Measurements from ENCODE around the gene DNAJC4.

Gene DNAJC4

GRCh38 chr11:64230985-64231365 lies 627 bp downstream of the DNAJC4 start:
- Histone ChIP-seq H3K4me1 (ENCODE audit: control insufficient read depth in 2 of 2, insufficient read depth in 1 of 2, low read depth in 1 of 2, low read length in 2 of 2) (peaks cover 18 to 20% of the 10 kb centered on the region in 2 donors), H3K36me3 (replicated peaks in 1 of 2; ENCODE audit: control insufficient read depth in 2 of 2, insufficient read depth in 2 of 2, low read length in 2 of 2) (peaks cover 0 to 5% of the 10 kb centered on the region in 2 donors), H3K27me3 (ENCODE audit: control insufficient read depth in 3 of 3, insufficient read depth in 3 of 3, low read depth in 1 of 3, low read length in 3 of 3) (peaks cover 0 to 36% (median 0%) of the 10 kb centered on the region in 3 experiments), H2BK5ac (ENCODE audit: low read length) (no peak overlapping the region), H4K8ac (ENCODE audit: low read depth, low read length) (no peak overlapping the region), H3K4me3 (ENCODE audit: low read length in 2 of 2) (peak overlapping the region; percentile 72 to 86), H3K14ac (ENCODE audit: low read length) (no peak overlapping the region), H3K23ac (ENCODE audit: low read depth, low read length, poor library complexity) (no peak overlapping the region), H2BK12ac (ENCODE audit: low read length) (no peak overlapping the region), H3K79me1 (ENCODE audit: low read depth, low read length) (peaks cover 6% of the 10 kb centered on the region), H4K91ac (ENCODE audit: low read depth, low read length, poor library complexity) (no peak overlapping the region), H2AFZ (ENCODE audit: low read length) (peak overlapping the region; percentile 91), H2BK15ac (ENCODE audit: low read length) (no peak overlapping the region), H2AK5ac (ENCODE audit: low read depth, low read length) (no peak overlapping the region), H3K4ac (ENCODE audit: low read length) (no peak overlapping the region), H3K27ac (replicated peaks; ENCODE audit: low read length) (no peak overlapping the region), H2BK120ac (ENCODE audit: low read depth, low read length) (peak overlapping the region; percentile 88), H3K18ac (ENCODE audit: low read length) (peak overlapping the region; percentile 94), H3K9me3 (replicated peaks in 1 of 2; ENCODE audit: control insufficient read depth in 2 of 2, insufficient read depth in 1 of 2, low read depth in 1 of 2, low read length in 2 of 2) (no peaks in the 10 kb centered on the region), H3K9ac (ENCODE audit: low read depth, low read length, poor library complexity) (peak overlapping the region; percentile 95), H3K4me2 (ENCODE audit: insufficient read depth, low read length, poor library complexity, severe bottlenecking) (peak overlapping the region; percentile 59)
- no peak for DNase-seq (ENCODE audit: low spot score)
- no CpG with 5 or more reads among the region's 8 CpGs for WGBS, 2 donors (ENCODE audit: extremely low coverage in 2 of 2, insufficient read length in 2 of 2, insufficient replicate concordance in 1 of 2)

GRCh38 chr11:64231546-64231945 lies 1.2 kb downstream of the DNAJC4 start:
- Histone ChIP-seq H3K18ac (ENCODE audit: low read length) (no peak overlapping the region), H2BK15ac (ENCODE audit: low read length) (no peak overlapping the region), H2BK5ac (ENCODE audit: low read length) (no peak overlapping the region), H4K91ac (ENCODE audit: low read depth, low read length, poor library complexity) (no peak overlapping the region), H3K14ac (ENCODE audit: low read length) (no peak overlapping the region), H3K4me1 (ENCODE audit: control insufficient read depth in 2 of 2, insufficient read depth in 1 of 2, low read depth in 1 of 2, low read length in 2 of 2) (peaks cover 18% of the 10 kb centered on the region in 2 donors), H3K27me3 (ENCODE audit: control insufficient read depth in 3 of 3, insufficient read depth in 3 of 3, low read depth in 1 of 3, low read length in 3 of 3) (peaks cover 0 to 36% (median 0%) of the 10 kb centered on the region in 3 experiments), H3K9ac (ENCODE audit: low read depth, low read length, poor library complexity) (no peak overlapping the region), H3K36me3 (replicated peaks in 1 of 2; ENCODE audit: control insufficient read depth in 2 of 2, insufficient read depth in 2 of 2, low read length in 2 of 2) (peaks cover 0 to 5% of the 10 kb centered on the region in 2 donors), H2AFZ (ENCODE audit: low read length) (no peak overlapping the region), H4K8ac (ENCODE audit: low read depth, low read length) (no peak overlapping the region), H3K23ac (ENCODE audit: low read depth, low read length, poor library complexity) (no peak overlapping the region), H2BK12ac (ENCODE audit: low read length) (no peak overlapping the region), H3K4ac (ENCODE audit: low read length) (no peak overlapping the region), H2BK120ac (ENCODE audit: low read depth, low read length) (no peak overlapping the region), H3K79me1 (ENCODE audit: low read depth, low read length) (peaks cover 5% of the 10 kb centered on the region), H2AK5ac (ENCODE audit: low read depth, low read length) (no peak overlapping the region), H3K27ac (replicated peaks; ENCODE audit: low read length) (no peak overlapping the region), H3K4me3 (ENCODE audit: low read length in 2 of 2) (peak overlapping the region in 1 of 2 donors; percentile 20), H3K4me2 (ENCODE audit: insufficient read depth, low read length, poor library complexity, severe bottlenecking) (no peak overlapping the region), H3K9me3 (replicated peaks in 1 of 2; ENCODE audit: control insufficient read depth in 2 of 2, insufficient read depth in 1 of 2, low read depth in 1 of 2, low read length in 2 of 2) (no peaks in the 10 kb centered on the region)
- no CpG with 5 or more reads among the region's 7 CpGs for WGBS, 2 donors (ENCODE audit: extremely low coverage in 2 of 2, insufficient read length in 2 of 2, insufficient replicate concordance in 1 of 2)
- DNase-seq (ENCODE audit: low spot score): no peak

- H3K18ac ChIP-seq (ENCODE audit: low read length): no peak overlapping the region
- WGBS, 2 donors (ENCODE audit: extremely low coverage in 2 of 2, insufficient read length in 2 of 2, insufficient replicate concordance in 1 of 2): no CpG with 5 or more reads among the region's 15 CpGs
- no peak for DNase-seq (ENCODE audit: low spot score)
- no peak overlapping the region for H2AFZ ChIP-seq (ENCODE audit: low read length)
- peak overlapping the region; percentile 89 for H3K23ac ChIP-seq (ENCODE audit: low read depth, low read length, poor library complexity)
- H3K4ac ChIP-seq (ENCODE audit: low read length): no peak overlapping the region
- no peak overlapping the region for H2BK120ac ChIP-seq (ENCODE audit: low read depth, low read length)
- no peak overlapping the region for H3K27ac ChIP-seq (replicated peaks; ENCODE audit: low read length)
- H3K4me2 ChIP-seq (ENCODE audit: insufficient read depth, low read length, poor library complexity, severe bottlenecking): no peak overlapping the region
- no peak overlapping the region for H4K8ac ChIP-seq (ENCODE audit: low read depth, low read length)
- peaks cover 0 to 36% (median 0%) of the 10 kb centered on the region in 3 experiments for H3K27me3 ChIP-seq (ENCODE audit: control insufficient read depth in 3 of 3, insufficient read depth in 3 of 3, low read depth in 1 of 3, low read length in 3 of 3)
- peaks cover 10 to 14% of the 10 kb centered on the region in 2 donors for H3K4me1 ChIP-seq (ENCODE audit: control insufficient read depth in 2 of 2, insufficient read depth in 1 of 2, low read depth in 1 of 2, low read length in 2 of 2)
- H3K9ac ChIP-seq (ENCODE audit: low read depth, low read length, poor library complexity): no peak overlapping the region
- peaks cover 0 to 5% of the 10 kb centered on the region in 2 donors for H3K36me3 ChIP-seq (replicated peaks in 1 of 2; ENCODE audit: control insufficient read depth in 2 of 2, insufficient read depth in 2 of 2, low read length in 2 of 2)
- peak overlapping the region; percentile 63 for H3K14ac ChIP-seq (ENCODE audit: low read length)
- H2BK15ac ChIP-seq (ENCODE audit: low read length): peak overlapping the region; percentile 54
- peaks cover 5% of the 10 kb centered on the region for H3K79me1 ChIP-seq (ENCODE audit: low read depth, low read length)
- H4K91ac ChIP-seq (ENCODE audit: low read depth, low read length, poor library complexity): peak overlapping the region; percentile 48
- H2BK5ac ChIP-seq (ENCODE audit: low read length): no peak overlapping the region
- peak overlapping the region; percentile 63 for H2BK12ac ChIP-seq (ENCODE audit: low read length)
- no peaks in the 10 kb centered on the region for H3K9me3 ChIP-seq (replicated peaks in 1 of 2; ENCODE audit: control insufficient read depth in 2 of 2, insufficient read depth in 1 of 2, low read depth in 1 of 2, low read length in 2 of 2)
- no peak overlapping the region for H3K4me3 ChIP-seq (ENCODE audit: low read length in 2 of 2)
- H2AK5ac ChIP-seq (ENCODE audit: low read depth, low read length): peak overlapping the region; percentile 60
Observed at GRCh38 chr11:64232182-64232966, 2.0 kb downstream of the DNAJC4 start.

GRCh38 chr11:64232967-64233315 lies 2.6 kb downstream of the DNAJC4 start:
- H2BK5ac ChIP-seq (ENCODE audit: low read length): no peak overlapping the region
- peaks cover 8 to 14% of the 10 kb centered on the region in 2 donors for H3K4me1 ChIP-seq (ENCODE audit: control insufficient read depth in 2 of 2, insufficient read depth in 1 of 2, low read depth in 1 of 2, low read length in 2 of 2)
- no peak overlapping the region for H2AFZ ChIP-seq (ENCODE audit: low read length)
- DNase-seq (ENCODE audit: low spot score): no peak
- H3K9me3 ChIP-seq (replicated peaks in 1 of 2; ENCODE audit: control insufficient read depth in 2 of 2, insufficient read depth in 1 of 2, low read depth in 1 of 2, low read length in 2 of 2): no peaks in the 10 kb centered on the region
- no peak overlapping the region for H3K27ac ChIP-seq (replicated peaks; ENCODE audit: low read length)
- H2AK5ac ChIP-seq (ENCODE audit: low read depth, low read length): no peak overlapping the region
- no peak overlapping the region for H3K4me3 ChIP-seq (ENCODE audit: low read length in 2 of 2)
- H3K23ac ChIP-seq (ENCODE audit: low read depth, low read length, poor library complexity): peak overlapping the region; percentile 89
- no peak overlapping the region for H2BK12ac ChIP-seq (ENCODE audit: low read length)
- H4K8ac ChIP-seq (ENCODE audit: low read depth, low read length): no peak overlapping the region
- no peak overlapping the region for H2BK120ac ChIP-seq (ENCODE audit: low read depth, low read length)
- H3K79me1 ChIP-seq (ENCODE audit: low read depth, low read length): peaks cover 5% of the 10 kb centered on the region
- peaks cover 4 to 5% of the 10 kb centered on the region in 2 donors for H3K36me3 ChIP-seq (replicated peaks in 1 of 2; ENCODE audit: control insufficient read depth in 2 of 2, insufficient read depth in 2 of 2, low read length in 2 of 2)
- H3K9ac ChIP-seq (ENCODE audit: low read depth, low read length, poor library complexity): no peak overlapping the region
- peak overlapping the region; percentile 48 for H4K91ac ChIP-seq (ENCODE audit: low read depth, low read length, poor library complexity)
- no peak overlapping the region for H2BK15ac ChIP-seq (ENCODE audit: low read length)
- WGBS, 2 donors (ENCODE audit: extremely low coverage in 2 of 2, insufficient read length in 2 of 2, insufficient replicate concordance in 1 of 2): no CpG with 5 or more reads among the region's 8 CpGs
- no peak overlapping the region for H3K18ac ChIP-seq (ENCODE audit: low read length)
- no peak overlapping the region for H3K4ac ChIP-seq (ENCODE audit: low read length)
- H3K4me2 ChIP-seq (ENCODE audit: insufficient read depth, low read length, poor library complexity, severe bottlenecking): no peak overlapping the region
- H3K27me3 ChIP-seq (ENCODE audit: control insufficient read depth in 3 of 3, insufficient read depth in 3 of 3, low read depth in 1 of 3, low read length in 3 of 3): peaks cover 0 to 36% (median 0%) of the 10 kb centered on the region in 3 experiments
- no peak overlapping the region for H3K14ac ChIP-seq (ENCODE audit: low read length)
